ENCODE data around the gene CT45A2. TPM values are rescaled to one million over a fixed set of nuclear protein-coding genes. Genes with fewer than 3 reads are reported as not detected.
"Not testable (repeated sequence)": the region's sequence is repeated elsewhere in the genome, so short reads cannot be mapped to it uniquely, and the experiment has no call there.

Gene CT45A2
- total and polyA plus RNA-seq, 2 of the 4 experiments (the other 2 are of a cell fraction): not detected

DNA sequence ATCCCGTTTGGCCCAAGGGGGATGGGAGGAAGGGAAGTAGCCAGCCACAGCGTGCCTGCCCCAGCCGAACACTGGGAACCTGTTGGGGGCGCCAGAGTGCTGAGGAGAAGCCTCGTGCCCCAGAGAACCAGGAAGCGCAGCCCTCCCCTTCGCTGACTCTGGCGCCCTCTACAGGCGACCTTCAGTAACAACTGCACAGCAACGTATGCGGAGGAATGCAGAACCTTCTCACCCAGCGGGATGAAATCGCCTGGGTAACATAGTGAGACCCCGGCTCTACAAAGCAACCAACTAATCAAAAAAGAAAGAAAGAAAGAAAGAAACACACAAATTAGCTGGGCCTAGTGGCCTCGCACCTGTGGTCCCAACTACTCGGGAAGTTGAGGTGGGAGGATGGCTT is 34.4 kb downstream of the CT45A2 start, which contains the start of gene CT45A5:
CT45A5 (minus strand) TSS at position 101 of the 400 bp plus-strand sequence. CDS start 3,774 bp downstream, outside the sequence.
- in situ Hi-C loops (cut with MboI; ENCODE audit: low sequenced_read_pairs); CTCF ChIA-PET; H3K9me3 ChIP-seq (ENCODE audit: control insufficient read depth, insufficient read depth, low read length); H3K56ac ChIP-seq (ENCODE audit: extremely low read depth, insufficient read depth, low read length); H4K5ac ChIP-seq (ENCODE audit: low read depth, low read length); H2BK15ac ChIP-seq (ENCODE audit: low read depth, low read length); DNase-seq; H2AK5ac ChIP-seq (ENCODE audit: low read depth, low read length); H3K4ac ChIP-seq (ENCODE audit: low read depth, low read length); H2AFZ ChIP-seq (replicated peaks; ENCODE audit: low read length, poor library complexity); H3K9ac ChIP-seq (ENCODE audit: low read depth, low read length); H3K36me3 ChIP-seq (ENCODE audit: control insufficient read depth, insufficient read depth, low read length); H2AK9ac ChIP-seq (replicated peaks; ENCODE audit: low read depth, low read length, poor library complexity); H4K8ac ChIP-seq (ENCODE audit: low read depth in 2 of 2, low read length in 2 of 2); H3K79me1 ChIP-seq (ENCODE audit: low read depth in 1 of 2, low read length in 2 of 2); intact Hi-C loops (cut with micrococcal nuclease); H3K27me3 ChIP-seq (ENCODE audit: control insufficient read depth, insufficient read depth, low read length); H2BK20ac ChIP-seq (ENCODE audit: low read depth, low read length); H3K9me1 ChIP-seq (ENCODE audit: insufficient read depth, low read length); dilution Hi-C loops (cut with HindIII; ENCODE audit: low sequenced_read_pairs, unreplicated experiment); BruUV-seq (replicated peaks); H3K23ac ChIP-seq (ENCODE audit: low read depth, low read length); H3K18ac ChIP-seq (ENCODE audit: low read depth, low read length); POLR2A ChIA-PET (ENCODE audit: unreplicated experiment); H3K4me3 ChIP-seq (ENCODE audit: insufficient read depth, low read depth, low read length); H3K4me2 ChIP-seq (ENCODE audit: low read depth, low read length); H3K27ac ChIP-seq (ENCODE audit: insufficient read depth, low read length); H4K20me1 ChIP-seq (ENCODE audit: insufficient read depth, low read length); H4K91ac ChIP-seq (ENCODE audit: insufficient read depth, low read depth, low read length); H2BK120ac ChIP-seq (ENCODE audit: low read depth, low read length); H3K14ac ChIP-seq (replicated peaks; ENCODE audit: low read depth, low read length); ATAC-seq (ENCODE audit: low read depth); H2BK5ac ChIP-seq (ENCODE audit: low read depth, low read length, poor library complexity, severe bottlenecking); H3K4me1 ChIP-seq (ENCODE audit: control insufficient read depth, insufficient read depth, low read length): not testable (repeated sequence)
- WGBS, 2 experiments (ENCODE audit: extremely low coverage in 2 of 2, insufficient read length in 1 of 2): no CpG with 5 or more reads among the region's 16 CpGs

DNA sequence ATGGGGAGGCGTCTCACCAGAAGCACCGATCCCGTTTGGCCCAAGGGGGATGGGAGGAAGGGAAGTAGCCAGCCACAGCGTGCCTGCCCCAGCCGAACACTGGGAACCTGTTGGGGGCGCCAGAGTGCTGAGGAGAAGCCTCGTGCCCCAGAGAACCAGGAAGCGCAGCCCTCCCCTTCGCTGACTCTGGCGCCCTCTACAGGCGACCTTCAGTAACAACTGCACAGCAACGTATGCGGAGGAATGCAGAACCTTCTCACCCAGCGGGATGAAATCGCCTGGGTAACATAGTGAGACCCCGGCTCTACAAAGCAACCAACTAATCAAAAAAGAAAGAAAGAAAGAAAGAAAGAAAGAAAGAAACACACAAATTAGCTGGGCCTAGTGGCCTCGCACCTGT is 51.7 kb downstream of the CT45A2 start, which contains the start of gene CT45A3:
CT45A3 (minus strand) TSS at position 101 of the 400 bp plus-strand sequence. CDS start 3,747 bp downstream, outside the sequence.
- H3K4me1 ChIP-seq (ENCODE audit: control insufficient read depth, insufficient read depth, low read length); H3K36me3 ChIP-seq (ENCODE audit: control insufficient read depth, insufficient read depth, low read length); H2BK20ac ChIP-seq (ENCODE audit: low read depth, low read length); POLR2A ChIA-PET (ENCODE audit: unreplicated experiment); H3K27me3 ChIP-seq (ENCODE audit: control insufficient read depth, insufficient read depth, low read length); H2BK120ac ChIP-seq (ENCODE audit: low read depth, low read length); DNase-seq; H3K9me3 ChIP-seq (ENCODE audit: control insufficient read depth, insufficient read depth, low read length); dilution Hi-C loops (cut with HindIII; ENCODE audit: low sequenced_read_pairs, unreplicated experiment); H2AFZ ChIP-seq (replicated peaks; ENCODE audit: low read length, poor library complexity); H3K56ac ChIP-seq (ENCODE audit: extremely low read depth, insufficient read depth, low read length); H3K79me1 ChIP-seq (ENCODE audit: low read depth in 1 of 2, low read length in 2 of 2); H3K27ac ChIP-seq (ENCODE audit: insufficient read depth, low read length); intact Hi-C loops (cut with micrococcal nuclease); ATAC-seq (ENCODE audit: low read depth); H3K4me3 ChIP-seq (ENCODE audit: insufficient read depth, low read depth, low read length); H3K9ac ChIP-seq (ENCODE audit: low read depth, low read length); H3K18ac ChIP-seq (ENCODE audit: low read depth, low read length); H3K4me2 ChIP-seq (ENCODE audit: low read depth, low read length); H3K14ac ChIP-seq (replicated peaks; ENCODE audit: low read depth, low read length); H4K20me1 ChIP-seq (ENCODE audit: insufficient read depth, low read length); BruUV-seq (replicated peaks); H3K9me1 ChIP-seq (ENCODE audit: insufficient read depth, low read length); H4K8ac ChIP-seq (ENCODE audit: low read depth in 2 of 2, low read length in 2 of 2); H2AK5ac ChIP-seq (ENCODE audit: low read depth, low read length); H2AK9ac ChIP-seq (replicated peaks; ENCODE audit: low read depth, low read length, poor library complexity); H2BK15ac ChIP-seq (ENCODE audit: low read depth, low read length); CTCF ChIA-PET; H3K4ac ChIP-seq (ENCODE audit: low read depth, low read length); H4K91ac ChIP-seq (ENCODE audit: insufficient read depth, low read depth, low read length); H2BK5ac ChIP-seq (ENCODE audit: low read depth, low read length, poor library complexity, severe bottlenecking); in situ Hi-C loops (cut with MboI; ENCODE audit: low sequenced_read_pairs); H3K23ac ChIP-seq (ENCODE audit: low read depth, low read length); H4K5ac ChIP-seq (ENCODE audit: low read depth, low read length): not testable (repeated sequence)
- no CpG with 5 or more reads among the region's 17 CpGs for WGBS, 2 experiments (ENCODE audit: extremely low coverage in 2 of 2, insufficient read length in 1 of 2)
